GM06990 (cell line): ENCODE data around the gene C8A.

Experiments
- DNase-seq: peaks from one replicate; pipeline ENCODE4 v3.0.0-alpha.2; 2011; ENCODE audit not compliant: insufficient read length; ENCODE audit errors: extremely low read depth
- H3K27me3 ChIP-seq: replicated peaks from 2 replicates; pipeline ENCODE4 v1.6.0; 2011; ENCODE audit warnings: low read length; ENCODE audit not compliant: control insufficient read depth, insufficient read depth
- H3K36me3 ChIP-seq: 2 replicates; pipeline ENCODE4 v1.5.1; 2011; ENCODE audit warnings: low read length; ENCODE audit not compliant: control insufficient read depth, insufficient read depth
- H3K4me3 ChIP-seq: replicated peaks from 2 replicates; pipeline ENCODE4 v1.5.1; 2011; ENCODE audit warnings: low read depth, mild to moderate bottlenecking, control low read depth, low read length
- CTCF ChIP-seq: IDR thresholded peaks from 2 replicates; pipeline ENCODE4 v1.5.1; 2011; ENCODE audit warnings: low read length, control low read depth, mild to moderate bottlenecking, inconsistent platforms; ENCODE audit not compliant: insufficient read depth, poor library complexity, severe bottlenecking

Gene C8A

GRCh38 chr1:56924116-56924515, 69.5 kb downstream of the C8A start:
- no peak overlapping the region for H3K4me3 ChIP-seq
- no peaks in the 10 kb centered on the region; the same call in 1 of the 2 replicates for H3K27me3 ChIP-seq
- no peak for DNase-seq
- H3K36me3 ChIP-seq, result no peaks in the 10 kb centered on the region
- no peak for TF ChIP-seq CTCF

- Histone ChIP-seq H3K36me3 (no peaks in the 10 kb centered on the region), H3K4me3 (no peak overlapping the region), H3K27me3 (no peaks in the 10 kb centered on the region; the same call in 1 of the 2 replicates)
- DNase-seq, result no peak
- TF ChIP-seq CTCF, result no peak
These were observed 70.6 kb downstream of the C8A start for GRCh38 chr1:56925193-56925592.

- no peak for TF ChIP-seq CTCF
- DNase-seq, result no peak
- Histone ChIP-seq H3K27me3 (no peaks in the 10 kb centered on the region), H3K36me3 (no peaks in the 10 kb centered on the region), H3K4me3 (no peak overlapping the region)
These were observed 72.6 kb downstream of the C8A start for GRCh38 chr1:56927171-56927570.

- no peaks in the 10 kb centered on the region for H3K27me3 ChIP-seq
- TF ChIP-seq CTCF, result no peak
- DNase-seq, result no peak
- H3K4me3 ChIP-seq, result no peak overlapping the region
- no peaks in the 10 kb centered on the region for H3K36me3 ChIP-seq
These were observed 73.4 kb downstream of the C8A start for GRCh38 chr1:56927986-56928385.

GRCh38 chr1:56929492-56929891, 74.9 kb downstream of the C8A start:
- no peaks in the 10 kb centered on the region for H3K27me3 ChIP-seq
- H3K4me3 ChIP-seq, result no peak overlapping the region
- DNase-seq, result no peak
- no peak for TF ChIP-seq CTCF
- H3K36me3 ChIP-seq, result no peaks in the 10 kb centered on the region

GRCh38 chr1:56931211-56931610, 76.6 kb downstream of the C8A start:
- Histone ChIP-seq H3K36me3 (no peaks in the 10 kb centered on the region), H3K27me3 (no peaks in the 10 kb centered on the region), H3K4me3 (no peak overlapping the region)
- no peak for TF ChIP-seq CTCF
- DNase-seq, result no peak
